NT2/D1 (cell line): ENCODE measurements around the gene NFATC3.

Experiments
- SUZ12 ChIP-seq: IDR thresholded peaks from 2 replicates; pipeline ENCODE4 v1.6.1; 2011; ENCODE audit not compliant: insufficient read length, insufficient read depth; ENCODE audit errors: extremely low read depth
- YY1 ChIP-seq: IDR thresholded peaks from 2 replicates; pipeline ENCODE4 v1.6.1; 2011; ENCODE audit not compliant: insufficient read length, insufficient read depth
- ZNF274 ChIP-seq: IDR thresholded peaks from 2 replicates; pipeline ENCODE4 v1.6.1; 2011; ENCODE audit warnings: mild to moderate bottlenecking, low read depth, low read length

DNA sequence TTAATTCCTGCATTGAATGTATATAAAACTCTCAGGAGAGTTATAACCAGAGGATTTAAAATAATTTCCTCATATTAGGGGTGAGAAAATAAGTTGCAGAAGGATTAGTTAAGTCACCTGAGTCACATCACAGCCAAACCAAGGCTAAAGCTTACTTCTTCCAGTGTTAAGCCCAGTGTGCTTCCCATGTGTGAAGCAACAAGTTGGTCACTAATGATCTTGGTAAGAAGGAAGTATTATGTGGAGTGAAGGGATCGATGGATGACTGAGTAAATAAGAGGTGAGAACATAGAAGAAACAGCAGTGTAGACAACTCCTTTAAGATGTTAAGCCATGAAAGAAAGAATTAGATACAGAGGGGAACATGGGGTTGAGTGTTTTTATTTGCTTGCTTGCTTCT lies 130.1 kb downstream of the NFATC3 start:
- TF ChIP-seq SUZ12: no peak
- no peak for TF ChIP-seq YY1
- no peak for TF ChIP-seq ZNF274
